Renal cortex interstitium (tissue), 11 donors: ENCODE measurements around the gene SEPTIN3. TPM values are rescaled to one million over a fixed set of nuclear protein-coding genes. Genes with fewer than 3 reads are reported as not detected.

Source experiments
- DNase-seq, 11 donors: peaks; one replicate each; pipeline ENCODE4 v3.0.0-alpha.2; 2013; ENCODE audit warnings: low read depth in 9 of 11, low spot score in 4 of 11; ENCODE audit errors: extremely low read depth in 1 of 11
- polyA plus RNA-seq, 3 donors: library from polyadenylated mRNA; unstranded; fragments of 120-200 nt; gene quantifications; one replicate each; pipeline ENCODE4 v1.2.1, GENCODE V29; 2013; ENCODE audit not compliant: insufficient read length in 3 of 3

Gene SEPTIN3
- polyA plus RNA-seq, 3 donors = 5.9 to 9.2 (median 8.7) TPM

- no peak for DNase-seq
These were observed 642 bp upstream of the SEPTIN3 start for GRCh38 chr22:41968601-41969000.

GRCh38 chr22:41970601-41971000 is 1.4 kb downstream of the SEPTIN3 start:
- no peak for DNase-seq

GRCh38 chr22:41971431-41971830 is 2.2 kb downstream of the SEPTIN3 start:
- no peak for DNase-seq

- DNase-seq = no peak
These were observed 5.5 kb downstream of the SEPTIN3 start for GRCh38 chr22:41974691-41975290.

GRCh38 chr22:41975299-41976069 is 6.2 kb downstream of the SEPTIN3 start:
- no peak for DNase-seq

GRCh38 chr22:41976070-41976901 is 7.0 kb downstream of the SEPTIN3 start:
- DNase-seq = no peak

- DNase-seq = peak in 3 of 11 donors; percentile 45 to 59 (median 48)
These were observed 7.8 kb downstream of the SEPTIN3 start for GRCh38 chr22:41976961-41977566.

GRCh38 chr22:41978732-41979131 is 9.5 kb downstream of the SEPTIN3 start:
- DNase-seq = no peak

- no peak for DNase-seq
These were observed 10.4 kb downstream of the SEPTIN3 start for GRCh38 chr22:41979423-41980250.

- no peak for DNase-seq
These were observed 13.6 kb downstream of the SEPTIN3 start for GRCh38 chr22:41982865-41983264.

- no peak for DNase-seq
These were observed 14.5 kb downstream of the SEPTIN3 start for GRCh38 chr22:41983513-41984405.

- DNase-seq = no peak
These were observed 18.0 kb downstream of the SEPTIN3 start for GRCh38 chr22:41987276-41987675.

- DNase-seq = no peak
These were observed 20.0 kb downstream of the SEPTIN3 start for GRCh38 chr22:41989246-41989645.

GRCh38 chr22:41991111-41991510 is 21.9 kb downstream of the SEPTIN3 start:
- DNase-seq = no peak

GRCh38 chr22:41992496-41992895 is 23.3 kb downstream of the SEPTIN3 start:
- no peak for DNase-seq

- no peak for DNase-seq
These were observed 26.0 kb downstream of the SEPTIN3 start for GRCh38 chr22:41995211-41995610.

- DNase-seq = no peak
These were observed 27.6 kb downstream of the SEPTIN3 start for GRCh38 chr22:41996826-41997225.
